ENCODE results near the gene KCNAB1.

DNA sequence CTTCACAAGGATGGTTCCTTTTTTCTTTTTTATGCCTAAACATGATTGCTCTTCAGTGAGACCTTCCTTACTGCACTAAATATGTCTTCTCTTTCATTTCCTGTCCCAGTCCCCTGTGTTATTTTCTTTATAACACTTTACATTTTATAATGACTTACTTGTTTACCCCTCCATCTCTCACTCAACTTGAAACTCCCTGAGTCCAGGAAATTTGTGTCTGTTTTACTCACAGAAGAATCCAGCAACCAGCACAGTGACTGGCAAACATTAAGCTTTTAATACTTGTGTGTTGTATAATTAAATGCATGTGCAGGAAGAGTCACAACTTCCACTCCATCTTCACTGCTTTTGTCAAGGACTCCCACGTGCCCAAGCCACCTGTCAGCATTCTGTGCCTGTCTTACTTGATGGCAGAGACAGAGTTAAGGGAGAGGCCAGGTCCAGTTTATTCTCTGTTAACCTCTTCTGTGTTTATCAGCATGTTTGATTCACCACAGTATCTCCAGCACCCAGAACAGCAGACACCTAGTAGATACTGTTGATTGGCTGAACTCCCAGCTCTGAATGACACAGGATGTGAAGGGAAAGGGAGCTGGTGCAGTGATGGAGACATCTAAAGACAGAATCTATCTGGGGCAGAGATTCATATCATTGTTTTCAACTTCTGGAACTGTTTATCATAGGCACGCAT lies 391.8 kb downstream of the KCNAB1 start:
- TF ChIP-seq, protein P1, sequence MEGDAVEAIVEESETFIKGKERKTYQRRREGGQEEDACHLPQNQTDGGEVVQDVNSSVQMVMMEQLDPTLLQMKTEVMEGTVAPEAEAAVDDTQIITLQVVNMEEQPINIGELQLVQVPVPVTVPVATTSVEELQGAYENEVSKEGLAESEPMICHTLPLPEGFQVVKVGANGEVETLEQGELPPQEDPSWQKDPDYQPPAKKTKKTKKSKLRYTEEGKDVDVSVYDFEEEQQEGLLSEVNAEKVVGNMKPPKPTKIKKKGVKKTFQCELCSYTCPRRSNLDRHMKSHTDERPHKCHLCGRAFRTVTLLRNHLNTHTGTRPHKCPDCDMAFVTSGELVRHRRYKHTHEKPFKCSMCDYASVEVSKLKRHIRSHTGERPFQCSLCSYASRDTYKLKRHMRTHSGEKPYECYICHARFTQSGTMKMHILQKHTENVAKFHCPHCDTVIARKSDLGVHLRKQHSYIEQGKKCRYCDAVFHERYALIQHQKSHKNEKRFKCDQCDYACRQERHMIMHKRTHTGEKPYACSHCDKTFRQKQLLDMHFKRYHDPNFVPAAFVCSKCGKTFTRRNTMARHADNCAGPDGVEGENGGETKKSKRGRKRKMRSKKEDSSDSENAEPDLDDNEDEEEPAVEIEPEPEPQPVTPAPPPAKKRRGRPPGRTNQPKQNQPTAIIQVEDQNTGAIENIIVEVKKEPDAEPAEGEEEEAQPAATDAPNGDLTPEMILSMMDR (IDR thresholded peaks at IDR 0.05; ENCODE audit: low read length), result no peak
- TF ChIP-seq EZH2phosphoT487 (IDR thresholded peaks at IDR 0.05; ENCODE audit: low read length), result no peak
